NCI-H69 (cell line): ENCODE results near the gene VTCN1.

ENCODE experiments used
- DNase-seq: peaks from one replicate; lab custom pipeline; 2025; lab: John Stamatoyannopoulos, UW

The VTCN1 gene

DNA sequence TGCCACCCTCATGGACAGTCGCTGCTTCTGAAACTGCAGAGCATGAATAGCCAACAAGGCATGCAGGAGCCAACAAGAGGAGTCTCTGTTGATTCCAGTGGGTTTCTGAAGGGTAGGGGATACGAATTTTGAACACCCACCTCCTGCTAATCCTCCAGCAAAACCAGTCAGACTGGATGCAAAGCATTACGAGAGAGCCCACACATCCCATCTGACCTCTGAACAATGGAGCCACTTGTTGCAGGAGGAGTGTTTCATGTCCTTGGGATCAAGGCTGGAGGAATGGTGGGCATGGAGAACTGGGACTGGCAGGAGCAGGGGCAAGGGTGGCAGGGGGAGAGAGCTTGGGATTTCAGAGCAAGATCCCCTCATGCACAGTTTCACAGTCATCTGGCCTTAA lies 1.6 kb downstream of the VTCN1 start:
- DNase-seq, result no peak

DNA sequence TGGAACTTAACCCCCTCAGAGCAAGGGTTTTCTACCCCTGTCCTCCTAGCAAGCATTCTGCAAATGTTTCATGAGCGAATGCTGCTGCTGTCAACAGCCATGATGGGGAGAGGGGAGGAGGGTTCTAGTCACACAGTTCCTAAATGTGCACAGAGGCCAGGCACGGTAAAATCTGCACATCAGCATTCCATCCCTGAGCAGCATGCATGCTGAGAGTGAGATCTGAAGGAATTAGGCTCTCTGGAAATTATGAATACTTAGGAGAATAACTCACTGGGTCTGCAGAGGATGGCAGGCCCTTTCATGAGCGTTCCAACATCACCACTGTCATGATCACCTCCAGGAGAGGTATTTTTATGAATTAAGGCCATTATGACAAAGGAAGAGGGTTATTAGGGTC lies 2.1 kb downstream of the VTCN1 start:
- DNase-seq, result no peak

DNA sequence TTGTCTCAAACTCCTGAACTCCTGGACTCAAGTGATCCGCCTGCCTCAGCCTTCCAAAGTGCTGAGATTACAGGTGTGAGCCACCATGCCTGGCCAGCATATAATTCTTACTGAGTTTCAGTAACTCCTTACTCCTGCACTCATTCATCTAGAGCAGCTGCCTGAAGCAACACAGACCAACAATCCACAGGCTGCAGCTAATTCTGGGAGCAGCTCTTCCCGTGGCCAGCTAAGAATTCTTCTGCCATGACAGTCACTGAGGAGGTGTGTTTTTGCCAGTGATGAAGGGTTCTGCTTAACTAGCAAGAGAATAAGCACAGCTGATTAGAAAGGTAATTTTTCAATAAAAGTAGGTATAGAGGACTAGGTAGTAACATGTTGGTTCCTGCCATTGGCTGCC lies 5.4 kb downstream of the VTCN1 start:
- no peak for DNase-seq

DNA sequence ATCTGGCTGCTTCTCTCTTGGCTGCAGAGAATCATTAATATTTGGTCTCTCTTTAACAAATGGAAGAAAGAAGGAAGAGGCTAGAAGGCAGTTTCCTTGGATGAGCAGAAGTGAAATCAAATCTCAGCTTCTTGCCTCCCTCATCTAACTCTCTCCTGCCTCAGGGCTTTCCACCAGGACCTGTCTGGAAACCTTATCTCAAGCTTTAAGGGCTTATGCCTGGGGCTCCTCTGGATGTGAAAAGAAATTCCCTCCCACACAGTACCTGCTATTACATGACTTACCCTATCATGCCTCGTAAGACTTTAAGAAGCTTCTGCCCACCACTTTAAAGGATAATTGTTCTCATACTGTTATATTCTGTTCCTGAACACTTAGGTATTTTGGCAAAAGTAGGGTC lies 8.9 kb downstream of the VTCN1 start:
- no peak for DNase-seq

DNA sequence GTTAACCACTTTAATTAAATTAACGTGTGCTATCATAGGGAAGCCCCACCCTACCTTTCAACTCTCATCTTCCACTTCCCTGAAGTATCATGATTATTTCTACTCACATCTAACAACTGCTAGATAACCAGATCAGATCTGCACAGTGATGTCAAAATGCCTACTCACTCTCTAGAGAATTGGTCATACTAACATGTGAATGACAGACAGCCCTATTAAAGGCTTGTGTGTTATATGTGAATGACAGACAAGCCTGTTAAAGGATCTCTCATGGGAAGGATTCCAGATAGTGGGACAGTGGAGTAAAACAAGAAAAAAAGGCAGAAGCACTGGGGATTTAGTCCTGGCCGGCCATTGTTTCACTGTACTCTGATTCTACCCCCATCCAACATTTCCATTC lies 12.6 kb downstream of the VTCN1 start:
- DNase-seq, result no peak

DNA sequence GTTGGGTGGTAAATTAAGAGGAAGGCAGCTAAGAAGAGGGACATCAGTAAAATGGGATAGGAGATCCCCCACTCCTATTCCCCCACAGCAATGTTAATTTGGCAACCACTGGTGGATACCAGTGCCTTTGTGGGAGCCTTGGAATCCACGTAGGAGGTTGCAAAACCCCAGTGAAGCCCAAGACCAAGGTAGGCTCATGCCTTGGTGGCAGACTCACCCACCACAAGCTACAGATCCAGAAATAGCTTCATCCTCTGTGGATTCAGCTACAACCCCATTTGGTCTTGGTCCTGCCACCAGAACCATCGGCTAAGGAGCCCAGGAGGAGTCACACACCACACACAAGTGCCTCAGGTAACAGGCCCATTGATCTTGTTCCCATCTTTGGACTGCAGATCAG lies 21.0 kb downstream of the VTCN1 start:
- no peak for DNase-seq

DNA sequence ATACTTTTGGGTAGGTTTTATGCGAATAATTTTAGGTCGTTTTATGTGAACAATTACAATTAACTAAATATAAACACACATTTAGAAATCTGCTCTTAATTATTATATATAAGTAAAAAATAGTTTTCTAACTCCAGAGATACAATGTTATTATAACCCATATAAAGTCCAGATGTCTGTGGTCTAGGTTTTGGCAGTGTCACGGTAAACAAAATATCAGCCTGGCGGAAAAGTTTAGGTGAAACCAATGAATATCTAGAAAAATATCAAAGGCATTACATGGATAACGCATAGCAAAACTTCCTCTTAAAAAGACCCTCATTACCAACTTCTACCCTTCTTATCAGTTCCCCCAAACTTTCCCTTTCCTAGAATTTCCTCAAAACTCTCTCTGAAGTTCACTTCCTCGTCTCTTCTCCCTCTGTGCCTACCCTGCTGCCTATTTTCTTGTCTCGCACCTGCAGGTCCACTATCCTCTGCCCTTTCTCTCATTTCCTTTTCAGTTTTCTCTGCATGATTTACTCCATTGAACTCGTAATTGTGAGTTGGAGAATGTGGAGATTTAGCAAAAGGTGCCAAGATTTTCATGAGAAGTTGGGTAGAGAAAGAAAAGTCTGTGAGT lies 21.8 kb downstream of the VTCN1 start:
- no peak for DNase-seq

DNA sequence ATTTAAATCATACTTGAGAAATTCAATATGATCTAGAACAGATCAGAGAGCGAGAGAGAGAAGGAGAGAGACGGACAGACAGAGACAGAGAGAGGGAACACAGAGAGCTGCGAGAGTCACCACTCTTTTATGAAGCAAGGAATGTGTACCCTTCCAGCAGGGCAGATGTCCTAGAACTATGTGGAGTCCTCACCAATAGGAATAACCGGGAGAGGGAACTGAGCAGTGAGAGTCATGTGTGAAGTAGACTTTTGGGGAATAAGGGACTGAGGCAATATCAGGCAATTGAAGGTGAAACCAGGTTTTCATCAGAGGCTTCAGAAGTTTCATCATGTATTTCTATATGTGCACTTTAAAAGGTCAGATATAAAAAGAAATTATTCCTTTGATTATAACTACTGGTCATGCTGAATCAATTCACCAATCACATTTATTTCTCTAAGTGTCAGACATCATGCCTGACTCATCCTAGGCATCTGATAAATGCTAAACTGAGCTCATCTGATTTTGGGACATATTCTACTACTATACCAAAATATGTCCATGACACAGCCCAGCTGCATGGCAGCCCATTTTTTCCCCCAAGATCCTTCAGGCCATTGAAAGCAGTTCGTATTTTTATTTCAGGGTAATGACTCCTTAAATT lies 22.4 kb downstream of the VTCN1 start:
- no peak for DNase-seq

DNA sequence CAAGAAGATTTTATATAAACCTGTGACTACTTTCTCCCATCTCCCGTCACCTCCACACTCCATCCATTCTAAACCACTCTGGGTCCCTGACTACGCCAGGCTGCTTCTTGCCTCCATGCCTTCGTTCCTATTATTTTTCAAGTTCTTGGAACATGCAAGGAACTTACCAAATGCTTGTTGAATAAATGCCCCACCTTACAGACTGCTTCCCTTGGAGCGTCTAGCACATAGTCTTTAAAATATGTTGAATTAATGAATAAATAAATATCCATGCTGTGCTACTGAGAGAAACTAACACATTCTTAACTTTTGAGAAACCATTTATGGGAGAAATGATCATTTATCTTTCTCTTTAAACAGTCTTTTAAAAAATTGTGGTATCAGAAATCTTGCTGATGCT lies 27.6 kb downstream of the VTCN1 start:
- no peak for DNase-seq

DNA sequence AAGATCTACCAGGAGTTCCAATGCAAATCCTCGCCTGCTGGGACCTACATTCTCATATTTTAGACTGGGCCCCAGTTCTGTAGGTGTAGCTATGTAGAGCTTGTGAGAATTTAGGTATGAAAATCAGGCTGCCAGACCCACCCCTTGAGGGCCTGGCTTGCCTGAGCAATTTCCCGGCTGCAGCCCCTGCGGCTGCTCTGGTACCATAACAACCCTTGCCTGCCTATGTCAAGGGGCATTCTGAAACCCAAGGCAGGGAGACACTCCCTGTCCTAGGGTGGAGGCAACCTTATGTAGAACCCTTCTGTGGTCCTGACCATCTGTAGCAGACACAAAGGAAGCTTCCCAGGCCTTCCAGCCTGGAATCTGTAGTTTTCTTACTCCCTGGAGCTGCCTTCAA lies 28.4 kb downstream of the VTCN1 start:
- no peak for DNase-seq

DNA sequence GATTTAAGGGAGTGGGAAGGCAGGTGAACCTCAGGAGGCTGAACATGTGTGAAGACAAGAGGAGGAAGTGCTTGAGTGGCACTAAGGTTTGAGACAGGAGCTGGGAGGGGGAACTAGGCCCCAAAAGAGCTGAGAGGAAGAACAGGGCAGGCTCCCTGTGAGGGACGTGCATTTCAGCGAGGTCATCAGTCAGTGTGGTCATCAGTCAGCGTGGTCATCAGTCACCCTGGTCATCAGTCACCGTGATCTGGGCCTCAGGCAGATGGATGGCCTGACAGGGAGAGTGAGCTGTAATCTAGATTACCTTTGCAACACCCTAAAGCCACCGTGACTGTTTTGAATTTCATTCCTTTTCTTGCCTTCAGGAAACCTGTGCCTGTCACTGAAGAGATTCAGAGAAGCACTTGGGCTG lies 29.1 kb downstream of the VTCN1 start:
- no peak for DNase-seq

DNA sequence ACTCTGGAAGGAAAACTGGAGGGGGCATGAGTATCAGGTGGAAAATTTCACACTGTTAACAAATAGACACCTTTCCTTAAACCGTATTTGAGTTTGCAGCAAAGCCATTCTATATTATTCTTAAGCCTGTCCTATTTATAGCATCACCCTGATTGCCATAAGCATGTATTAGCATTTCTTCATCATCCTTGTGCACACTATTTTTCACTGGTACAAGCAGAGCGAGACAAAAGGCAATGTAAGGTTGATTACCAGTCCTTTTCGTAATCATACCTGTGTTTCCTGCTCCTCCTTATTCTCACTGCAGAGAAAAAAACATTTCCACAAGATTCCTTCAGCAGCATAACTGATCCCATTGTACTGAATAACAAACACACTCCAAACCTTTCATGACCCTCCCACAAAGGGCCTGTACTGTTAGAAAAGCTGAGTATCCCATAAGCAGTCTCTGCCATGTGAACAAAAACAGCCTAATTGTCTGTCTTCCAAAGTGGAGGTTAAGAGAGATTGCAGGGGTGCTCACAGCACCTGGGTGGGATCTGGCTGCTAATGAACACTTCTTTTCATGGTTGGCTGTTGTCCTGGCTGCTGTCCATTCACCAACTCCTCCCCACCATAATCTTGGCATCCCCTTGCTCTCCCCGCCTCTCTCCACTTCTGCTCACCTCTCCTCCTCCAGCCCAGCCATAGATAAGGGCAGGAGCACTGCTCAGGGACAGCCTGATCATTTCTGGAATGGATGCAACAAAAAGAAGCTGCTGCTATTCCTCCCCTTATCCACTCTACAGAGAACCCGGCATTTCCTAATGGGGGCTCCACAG lies 30.4 kb downstream of the VTCN1 start:
- peak; percentile 82 for DNase-seq

DNA sequence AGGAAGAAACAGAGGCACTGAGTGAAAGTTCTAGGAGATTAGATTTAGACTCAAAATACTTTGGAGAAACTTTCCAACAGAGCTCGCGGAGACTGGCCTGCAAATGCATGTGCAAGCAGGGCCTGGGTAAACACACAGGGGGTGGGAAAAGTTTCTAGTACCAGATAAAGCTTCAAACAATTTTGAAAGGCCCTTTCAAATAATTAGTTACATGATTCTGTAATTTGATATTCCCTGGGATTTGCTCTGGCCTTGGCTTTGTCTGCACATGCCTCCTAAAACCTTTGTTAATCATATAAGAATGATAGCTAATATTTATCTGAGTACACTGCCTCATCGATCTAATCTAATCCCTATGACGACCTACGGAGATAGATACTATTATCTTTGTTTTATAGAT lies 31.3 kb downstream of the VTCN1 start:
- peak; percentile 40 for DNase-seq

DNA sequence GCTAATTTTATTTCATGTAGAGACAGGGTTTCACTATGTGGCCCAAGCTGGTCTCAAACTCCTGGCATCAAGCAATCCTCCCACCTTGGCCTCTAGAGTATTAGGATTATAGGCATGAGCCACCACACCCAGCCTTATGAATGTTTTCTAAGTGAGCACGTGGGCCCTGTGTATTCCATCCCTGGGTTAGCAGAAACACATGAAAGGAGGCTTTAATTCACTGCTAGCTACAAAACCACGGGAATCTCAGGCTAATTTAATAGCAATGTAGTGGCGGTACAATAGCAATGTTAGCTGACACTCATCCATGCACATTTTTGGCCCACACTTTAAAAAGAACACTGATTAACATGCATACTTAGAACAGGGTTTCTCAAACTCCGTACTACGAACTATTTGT lies 32.0 kb downstream of the VTCN1 start:
- DNase-seq, result no peak

DNA sequence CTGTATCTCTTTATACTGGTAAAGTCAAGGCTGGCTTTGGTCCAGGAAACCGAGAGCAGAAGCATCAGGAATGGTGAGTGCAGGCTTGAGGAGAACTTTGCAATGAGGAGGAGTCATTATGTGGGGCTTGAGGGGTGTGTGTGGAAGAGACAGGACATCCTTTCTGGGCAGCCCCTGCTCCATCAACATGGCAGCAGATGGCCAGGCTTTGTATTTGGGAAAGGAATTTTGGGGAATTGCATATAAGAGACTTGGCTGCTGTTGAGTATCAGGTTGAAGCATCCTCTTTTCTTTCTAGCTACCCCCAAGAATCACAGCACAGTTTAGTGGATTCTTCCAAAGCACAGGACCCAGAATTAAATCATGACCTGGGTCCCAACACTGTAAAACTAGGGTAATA lies 33.4 kb downstream of the VTCN1 start:
- DNase-seq, result no peak

DNA sequence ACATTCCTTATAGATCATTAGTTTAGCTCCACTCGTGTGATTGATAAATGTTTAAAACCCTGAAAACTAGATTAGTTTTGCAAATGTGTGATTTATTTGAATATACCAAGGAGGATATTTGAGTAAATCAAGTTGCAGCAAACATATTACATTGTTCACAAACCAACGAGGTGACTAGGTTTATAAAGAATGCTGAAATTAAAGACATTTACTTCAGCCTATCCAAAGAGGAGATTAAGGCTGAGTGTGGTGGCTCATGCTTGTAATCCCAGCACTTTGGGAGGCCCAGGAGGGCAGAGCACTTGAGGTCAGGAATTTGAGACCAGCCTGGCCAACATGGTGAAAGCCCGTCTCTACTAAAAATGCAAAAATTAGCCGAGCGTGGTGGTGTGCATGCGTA lies 34.1 kb downstream of the VTCN1 start:
- DNase-seq, result no peak

DNA sequence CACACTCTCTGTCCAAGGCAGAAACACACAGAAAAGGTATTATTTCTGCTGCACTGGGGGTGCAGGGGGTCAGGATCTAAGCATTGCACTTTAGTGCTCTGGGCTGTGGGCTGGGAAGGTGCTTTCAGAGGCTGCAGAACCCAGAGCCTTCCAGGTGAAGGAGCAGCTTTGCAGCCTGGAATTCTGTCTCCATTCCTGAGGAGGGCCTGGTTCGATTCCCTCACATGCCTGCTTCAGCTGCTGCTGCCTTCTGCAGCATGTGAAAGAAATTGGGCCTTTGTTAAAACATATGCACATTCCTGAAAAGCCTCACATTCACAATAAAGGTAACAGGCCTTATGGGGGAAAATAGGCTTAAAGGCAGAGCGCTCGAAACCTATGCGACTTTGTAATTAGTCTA lies 35.9 kb downstream of the VTCN1 start:
- no peak for DNase-seq

DNA sequence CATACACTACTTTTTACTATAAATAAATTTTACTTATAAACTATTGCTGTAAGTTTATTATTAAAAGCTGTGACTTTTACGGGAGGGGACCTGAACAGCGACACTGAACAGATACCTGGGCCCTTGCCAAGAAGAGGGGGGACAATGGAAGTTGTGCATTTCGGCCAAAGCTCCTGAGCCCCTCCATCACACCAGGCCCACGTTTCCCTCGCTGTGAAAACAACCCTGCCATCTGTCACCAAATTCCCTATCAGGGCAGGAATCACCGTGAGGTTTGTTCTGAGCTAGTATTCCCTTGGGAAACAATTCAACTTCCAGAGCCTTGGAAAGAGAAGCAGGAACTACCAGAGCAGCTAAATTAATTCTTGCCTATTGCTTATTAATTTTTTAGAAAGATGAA lies 37.0 kb downstream of the VTCN1 start:
- DNase-seq, result peak; percentile 80

DNA sequence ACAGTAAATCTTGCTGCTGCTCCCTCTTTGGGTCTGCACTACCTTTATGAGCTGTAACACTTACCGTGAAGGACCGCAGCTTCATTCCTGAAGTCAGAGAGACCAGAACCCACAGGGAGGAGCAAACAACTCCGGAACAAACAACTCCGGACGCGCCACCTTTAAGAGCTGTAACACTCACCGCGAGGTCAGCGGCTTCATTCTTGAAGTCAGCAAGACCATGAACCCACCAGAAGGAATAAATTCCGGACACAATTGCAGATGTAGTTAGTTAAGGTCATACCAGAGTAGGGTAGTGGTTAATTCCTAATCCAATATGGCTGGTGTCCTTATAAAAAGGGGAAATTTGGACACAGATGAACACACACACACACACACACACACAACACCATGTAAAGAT lies 37.7 kb downstream of the VTCN1 start:
- peak; percentile 17 for DNase-seq

DNA sequence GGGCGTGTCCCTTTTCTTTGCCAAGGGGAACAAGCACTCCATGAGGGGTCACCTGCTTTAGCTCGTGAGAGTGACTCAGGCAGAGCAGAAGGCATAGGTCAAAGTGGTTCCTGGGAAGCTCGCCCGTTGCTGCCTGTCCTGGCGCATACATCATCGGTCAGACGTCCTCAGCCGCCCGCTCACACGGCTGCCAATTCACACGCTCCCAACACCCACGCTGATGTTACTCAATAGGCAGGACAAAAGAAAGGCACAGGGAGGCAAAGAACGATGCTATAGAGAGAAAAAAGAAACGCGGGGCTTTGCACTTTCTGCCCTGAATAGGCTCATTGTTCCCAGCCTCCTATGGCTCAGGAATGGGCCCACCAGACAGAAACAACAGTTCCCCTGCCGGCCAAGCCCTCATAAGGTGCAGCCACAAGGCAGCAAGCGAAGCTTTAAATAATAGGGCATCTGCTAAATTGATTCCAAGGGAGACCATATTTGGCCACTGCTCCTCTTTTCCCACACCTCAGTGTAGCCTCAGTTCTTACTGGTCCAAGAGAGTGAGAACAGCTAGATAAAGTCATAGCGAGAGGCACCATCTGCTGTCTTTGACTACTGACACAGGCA lies 38.7 kb downstream of the VTCN1 start:
- peak; percentile 75 for DNase-seq

DNA sequence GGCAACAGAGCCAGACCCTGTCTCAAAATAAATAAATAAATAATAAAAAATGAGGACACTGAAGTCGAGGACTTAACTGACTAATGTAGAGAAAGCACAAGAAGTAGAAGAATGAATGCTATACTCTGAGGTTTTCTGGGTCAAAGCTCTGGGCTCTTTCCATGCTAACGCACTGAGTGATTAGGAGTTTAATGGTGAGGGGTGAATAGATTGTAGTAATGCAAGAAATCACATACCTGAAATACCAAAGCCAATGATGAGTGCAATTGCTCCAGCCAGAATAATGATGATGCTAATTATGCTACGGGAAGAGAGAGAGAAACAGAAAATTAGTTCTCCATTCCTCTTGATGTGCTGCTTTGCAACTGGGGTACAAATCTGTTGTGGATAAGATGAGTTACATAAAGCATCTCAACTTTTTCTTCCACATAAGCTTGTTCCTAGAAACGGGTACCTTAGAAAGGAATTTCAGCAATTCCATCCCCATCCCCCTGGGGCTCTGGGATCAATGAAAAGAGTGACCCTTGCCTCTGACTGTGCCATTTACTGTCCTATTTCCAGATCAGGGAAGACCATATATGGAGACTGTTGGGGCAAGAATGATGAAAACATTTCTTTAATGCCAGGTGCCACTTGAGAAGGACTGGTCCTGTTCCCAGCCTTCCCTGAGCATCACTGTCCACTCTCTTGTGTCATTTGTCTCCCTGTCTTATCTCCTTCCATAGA lies 40.7 kb downstream of the VTCN1 start:
- DNase-seq, result no peak

DNA sequence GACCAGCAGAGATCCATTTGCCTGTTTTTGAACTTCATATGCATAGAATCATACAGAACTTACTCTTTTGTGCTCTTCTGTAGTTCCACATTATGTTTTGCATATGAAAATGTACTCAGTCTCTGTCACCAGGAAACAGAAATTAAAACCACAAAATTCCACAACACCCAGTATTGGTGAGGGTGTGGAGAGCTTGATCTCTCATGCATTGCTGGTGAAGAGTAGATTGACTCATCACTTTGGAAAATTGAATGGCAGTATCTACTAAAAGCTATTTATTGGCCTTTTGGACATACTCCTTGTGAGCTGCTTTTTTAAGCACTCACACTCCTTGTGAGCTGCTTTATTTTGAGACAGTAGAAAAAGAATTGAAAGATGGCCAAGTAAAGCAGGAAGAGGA lies 43.3 kb downstream of the VTCN1 start:
- DNase-seq, result no peak
